HepG2 (cell line): ENCODE results near the gene DDRGK1. TPM values are rescaled to one million over a fixed set of nuclear protein-coding genes. Genes with fewer than 3 reads are reported as not detected.

ENCODE experiments used
- ARNT2 ChIP-seq: sonication (generic); formaldehyde crosslinking; IDR thresholded peaks from 2 replicates; pipeline ENCODE4 v1.8.0; 2022; ENCODE audit warnings: mild to moderate bottlenecking, low read depth, missing genetic modification reagents, moderate library complexity
- BATF2 ChIP-seq: sonication (generic); formaldehyde crosslinking; IDR thresholded peaks from 2 replicates; pipeline ENCODE4 v1.8.0; 2022; ENCODE audit warnings: mild to moderate bottlenecking, missing genetic modification reagents, moderate library complexity
- CERS6 ChIP-seq: sonication (generic); formaldehyde crosslinking; IDR thresholded peaks from 2 replicates; pipeline ENCODE4 v1.5.0; 2020; ENCODE audit warnings: missing genetic modification reagents
- CREBL2 ChIP-seq: sonication (generic); formaldehyde crosslinking; IDR thresholded peaks from 2 replicates; pipeline ENCODE4 v1.8.1; 2023; ENCODE audit warnings: missing genetic modification reagents, mild to moderate bottlenecking, borderline replicate concordance
- DNMT1 ChIP-seq: sonication (generic); formaldehyde crosslinking; IDR thresholded peaks from 2 replicates; pipeline ENCODE4 v1.5.1; 2020; ENCODE audit warnings: mild to moderate bottlenecking, missing genetic modification reagents
- FOSL1 ChIP-seq: sonication (generic); formaldehyde crosslinking; IDR thresholded peaks from 2 replicates; pipeline ENCODE4 v1.9.0; 2021; ENCODE audit warnings: missing genetic modification reagents, borderline replicate concordance
- GPN1 ChIP-seq: sonication (generic); formaldehyde crosslinking; IDR thresholded peaks from 2 replicates; pipeline ENCODE4 v1.5.1; 2020; ENCODE audit warnings: missing genetic modification reagents, borderline replicate concordance
- HDAC1 ChIP-seq: sonication (generic); formaldehyde crosslinking; IDR thresholded peaks from 2 replicates; pipeline ENCODE4 v1.5.1; 2020; ENCODE audit warnings: mild to moderate bottlenecking, missing genetic modification reagents
- HNRNPK ChIP-seq: fragments of 200-400 bp; formaldehyde crosslinking; IDR thresholded peaks from 2 replicates; pipeline ENCODE4 v1.6.1; 2018; ENCODE audit warnings: low read length, low read depth, moderate library complexity, mild to moderate bottlenecking; ENCODE audit not compliant: poor library complexity, severe bottlenecking
- MLLT10 ChIP-seq: sonication (generic); formaldehyde crosslinking; IDR thresholded peaks from 2 replicates; pipeline ENCODE4 v1.4.0; 2020; ENCODE audit warnings: missing genetic modification reagents
- NCOA2 ChIP-seq: sonication (generic); formaldehyde crosslinking; IDR thresholded peaks from 2 replicates; pipeline ENCODE4 v1.8.0; 2022; ENCODE audit warnings: inconsistent platforms
- RELA ChIP-seq: sonication (generic); formaldehyde crosslinking; IDR thresholded peaks from 2 replicates; pipeline ENCODE4 v1.4.0; 2020; ENCODE audit warnings: missing genetic modification reagents
- RFXANK ChIP-seq: IDR thresholded peaks from 2 replicates; pipeline ENCODE4 v1.6.1; 2016
- SAP130 ChIP-seq: IDR thresholded peaks from 2 replicates; pipeline ENCODE4 v1.6.1; 2016; ENCODE audit warnings: low read depth
- TEAD3 ChIP-seq: optimal IDR thresholded peaks from 2 replicates; pipeline ENCODE3; 2016; ENCODE audit warnings: borderline replicate concordance
- TERF1 ChIP-seq: sonication (generic); formaldehyde crosslinking; IDR thresholded peaks from 2 replicates; pipeline ENCODE4 v1.8.0; 2022; ENCODE audit warnings: mild to moderate bottlenecking, missing genetic modification reagents, moderate library complexity
- TGIF2 ChIP-seq: IDR thresholded peaks from 2 replicates; pipeline ENCODE4 v1.6.1; 2016; ENCODE audit warnings: control low read depth, missing compliant biosample characterization
- TOPORS ChIP-seq: sonication (generic); formaldehyde crosslinking; IDR thresholded peaks from 2 replicates; pipeline ENCODE4 v1.8.0; 2023; ENCODE audit warnings: mild to moderate bottlenecking, missing genetic modification reagents
- ZEB1 ChIP-seq: IDR thresholded peaks from 2 replicates; pipeline ENCODE4 v1.6.1; 2012; ENCODE audit warnings: mild to moderate bottlenecking, low read depth, inconsistent platforms; ENCODE audit not compliant: insufficient replicate concordance
- ZNF12 ChIP-seq: sonication (generic); formaldehyde crosslinking; IDR thresholded peaks from 2 replicates; pipeline ENCODE4 v1.5.0; 2020; ENCODE audit warnings: missing genetic modification reagents
- ZNF230 ChIP-seq: sonication (generic); formaldehyde crosslinking; IDR thresholded peaks from 2 replicates; pipeline ENCODE4 v1.4.0; 2020; ENCODE audit warnings: mild to moderate bottlenecking, missing genetic modification reagents
- ZNF362 ChIP-seq: sonication (generic); formaldehyde crosslinking; IDR thresholded peaks from 2 replicates; pipeline ENCODE4 v1.4.0; 2020; ENCODE audit warnings: missing genetic modification reagents, mild to moderate bottlenecking, borderline replicate concordance
- ZNF446 ChIP-seq: sonication (generic); formaldehyde crosslinking; IDR thresholded peaks from 2 replicates; pipeline ENCODE4 v1.5.0; 2020; ENCODE audit warnings: mild to moderate bottlenecking, missing genetic modification reagents
- ZNF513 ChIP-seq: sonication (generic); formaldehyde crosslinking; conservative IDR thresholded peaks from 2 replicates; pipeline ENCODE4 v1.5.0; 2020; ENCODE audit warnings: missing genetic modification reagents
- ZNF577 ChIP-seq: sonication (generic); formaldehyde crosslinking; IDR thresholded peaks from 2 replicates; pipeline ENCODE4 v1.4.0; 2020; ENCODE audit warnings: mild to moderate bottlenecking, low read depth, missing genetic modification reagents, borderline replicate concordance
- polyA plus RNA-seq, 8 experiments: library from polyadenylated mRNA; depleted of rRNA in 3 of 8; stranded (reverse) in 7 of 8; unstranded in 1 of 8; fragments of >200 nt; fragmentation: Illumina TruSeq in 4 of 8; extraction: Trizol in 4 of 8; gene quantifications; 2 replicates each; pipeline versions ENCODE4 v1.2.1 to v1.2.3, GENCODE V29; 2011 to 2016; ENCODE audit warnings: low read depth in 4 of 8, missing spikeins in 1 of 8, mixed read lengths in 1 of 8; ENCODE audit not compliant: insufficient read depth in 1 of 8
- total RNA-seq, 5 experiments: library from RNA; depleted of rRNA; stranded (reverse); fragments of >200 nt; fragmentation: Illumina TruSeq; extraction: Trizol; gene quantifications; 2 replicates each; pipeline ENCODE4 v1.2.3, GENCODE V29; 2016; ENCODE audit warnings: low read depth in 1 of 5

DDRGK1 gene
- total and polyA plus RNA-seq, 2 of the 13 experiments (the other 11 are each of a cell fraction or from before 2014, with no cell fraction given) = 96.7 to 149 TPM

GRCh38 chr20:3209257-3209945 is 4.9 kb upstream of the DDRGK1 start, which contains the start of gene ITPA (continued):
- TF ChIP-seq ZNF12 (CRISPR knock-in tag) = peak; percentile 37; the same call in 1 of the 2 replicates
- peak; percentile 99 for TF ChIP-seq TGIF2 (CRISPR knock-in tag)
- TF ChIP-seq DNMT1 (CRISPR knock-in tag) = 0 out of 2 replicates have a peak, but pooled peaks have one; percentile 51
- peak; percentile 12; the same call in 1 of the 2 replicates for TF ChIP-seq ZNF446
- peak; percentile 98 for TF ChIP-seq HDAC1 (CRISPR knock-in tag)
- no peak for TF ChIP-seq NCOA2
- no peak; the same call in none of the 2 replicates for TF ChIP-seq ARNT2 (CRISPR knock-in tag)
- peak; percentile 97 for TF ChIP-seq ZNF230 (CRISPR knock-in tag)
- no peak for TF ChIP-seq FOSL1 (CRISPR knock-in tag)
- no peak for TF ChIP-seq TERF1 (CRISPR knock-in tag)
- peak; percentile 14 for TF ChIP-seq HNRNPK
- peak; percentile 79 for TF ChIP-seq ZEB1
- no peak for TF ChIP-seq MLLT10 (CRISPR knock-in tag)
- TF ChIP-seq SAP130 (CRISPR knock-in tag) = peak; percentile 97
- TF ChIP-seq TEAD3 (CRISPR knock-in tag) = peak; percentile 11
- 0 out of 2 replicates have a peak, but pooled peaks have one; percentile 21 for TF ChIP-seq RFXANK (CRISPR knock-in tag)
- TF ChIP-seq ZNF577 (CRISPR knock-in tag) = no peak
- TF ChIP-seq RELA (CRISPR knock-in tag) = no peak; the same call in 1 of the 2 replicates
- no peak for TF ChIP-seq ZNF513 (CRISPR knock-in tag)
- TF ChIP-seq ZNF362 (CRISPR knock-in tag) = peak; percentile 65; the same call in 1 of the 2 replicates
- no peak for TF ChIP-seq CERS6 (CRISPR knock-in tag)
- no peak; the same call in none of the 2 replicates for TF ChIP-seq TOPORS (CRISPR knock-in tag)
- TF ChIP-seq BATF2 (CRISPR knock-in tag) = no peak
- TF ChIP-seq GPN1 (CRISPR knock-in tag) = no peak; the same call in 1 of the 2 replicates
- TF ChIP-seq CREBL2 (CRISPR knock-in tag) = no peak; the same call in 1 of the 2 replicates
